ENCODE measurements around the gene CDH3.

DNA sequence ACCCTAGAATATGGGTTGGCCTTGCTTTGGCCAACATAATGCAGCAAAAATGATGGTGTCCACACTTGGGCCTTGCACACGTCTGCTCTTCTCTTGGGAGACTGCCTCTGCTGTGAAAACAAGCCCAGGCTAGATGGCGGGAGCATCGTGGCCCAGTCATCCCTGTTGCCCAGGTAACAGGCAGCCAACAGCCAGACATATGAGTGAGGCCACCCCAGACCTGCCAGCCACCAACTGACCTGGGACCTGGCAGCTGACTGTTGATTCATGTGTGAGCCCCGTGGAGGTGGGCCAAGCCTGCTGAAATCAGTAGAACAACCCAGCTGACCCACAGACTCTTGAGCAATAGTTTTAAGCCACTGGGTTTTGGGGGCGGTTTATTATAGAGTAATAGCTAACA lies 39.4 kb upstream of the CDH3 start:
- TF ChIP-seq CTCF (IDR thresholded peaks at IDR 0.05) (no peak), POLR2A (IDR thresholded peaks at IDR 0.05; ENCODE audit: low read depth) (no peak), POLR2AphosphoS5 (IDR thresholded peaks at IDR 0.05) (no peak), EP300 (IDR thresholded peaks at IDR 0.05) (no peak)

All from esophagus muscularis mucosa (tissue), 4 donors.